Measurements from ENCODE around the gene ENDOD1. TPM values are rescaled to one million over a fixed set of nuclear protein-coding genes. Genes with fewer than 3 reads are reported as not detected.
"Not testable (repeated sequence)": the region's sequence is repeated elsewhere in the genome, so short reads cannot be mapped to it uniquely, and the experiment has no call there.

ENDOD1 gene
- total and polyA plus RNA-seq, 4 experiments from 2014 or later = 7.2 to 13.3 (median 11.6) TPM

DNA sequence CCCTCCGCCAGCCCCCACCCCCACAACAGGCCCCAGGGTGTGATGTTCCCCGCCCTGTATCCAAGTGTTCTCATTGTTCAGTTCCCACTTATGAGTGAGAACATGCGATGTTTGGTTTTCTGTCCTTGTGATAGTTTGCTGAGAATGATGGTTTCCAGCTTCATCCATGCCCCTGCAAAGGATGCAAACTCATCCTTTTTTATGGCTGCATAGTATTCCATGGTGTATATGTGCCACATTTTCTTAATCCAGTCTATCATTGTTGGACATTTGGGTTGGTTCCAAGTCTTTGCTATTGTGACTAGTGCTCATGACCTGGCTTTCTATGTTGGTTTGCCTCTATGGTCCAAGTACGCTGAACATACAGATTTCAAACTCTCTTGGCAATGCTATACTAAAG is 47.1 kb downstream of the ENDOD1 start:
- H3K36me3 Mint-ChIP-seq; H3K9me3 Mint-ChIP-seq; H3K36me3 ChIP-seq (ENCODE audit: insufficient read depth, low read length); H3K4me3 Mint-ChIP-seq; H3K4me1 Mint-ChIP-seq; H3K9me3 ChIP-seq (ENCODE audit: control insufficient read depth in 1 of 2, low read length in 2 of 2); H3K27ac Mint-ChIP-seq; H3K27me3 ChIP-seq (ENCODE audit: insufficient read depth, low read length); DNase-seq; H3K4me3 ChIP-seq (ENCODE audit: low read length in 2 of 2); H3K4me1 ChIP-seq (ENCODE audit: insufficient read depth, low read length); H3K27me3 Mint-ChIP-seq; H3K27ac ChIP-seq (ENCODE audit: low read depth, low read length); intact Hi-C loops (cut with micrococcal nuclease): not testable (repeated sequence)
- ChIA-PET CTCF (ENCODE audit: partially characterized antibody) (interaction anchor here (1.2 to 3.2 kb wide), 5 partner anchors 12 to 569 kb away, joined by 3 to 11 read pairs (median 10); partner anchors contain the start of gene SRSF8), POLR2A (ENCODE audit: partially characterized antibody) (interaction anchor here (1.5 kb wide), 1 partner anchor 68 kb away, joined by 3 read pairs; no protein-coding TSS in a partner anchor)

DNA sequence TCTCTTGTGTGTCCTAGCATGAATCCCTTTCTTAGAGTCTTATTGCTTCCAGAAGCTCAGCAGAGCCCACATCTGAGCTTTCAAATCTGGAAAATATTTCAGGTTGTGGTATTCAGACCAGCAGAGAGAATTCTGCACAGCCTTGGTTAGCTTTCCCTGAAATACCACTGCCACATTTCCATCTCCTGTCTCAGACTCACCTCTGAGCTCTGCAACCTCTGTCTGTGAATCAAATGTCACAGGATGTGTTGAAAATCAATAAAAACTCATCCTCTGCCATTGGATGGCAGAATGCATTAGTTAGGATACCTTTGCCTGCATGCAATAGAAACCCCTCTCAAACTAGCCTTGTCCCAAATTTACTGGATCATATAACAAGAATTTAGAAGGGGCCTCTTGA is 47.7 kb downstream of the ENDOD1 start:
- peaks cover 5% of the 10 kb centered on the region in 2 donors for H3K36me3 Mint-ChIP-seq
- ChIA-PET POLR2A (ENCODE audit: partially characterized antibody) (interaction anchor here (1.5 kb wide), 1 partner anchor 69 kb away, joined by 3 read pairs; no protein-coding TSS in a partner anchor), CTCF (ENCODE audit: partially characterized antibody) (interaction anchor here (0.6 to 3.2 kb wide), 7 partner anchors 11 to 568 kb away, joined by 3 to 11 read pairs (median 5); partner anchors contain the start of gene SRSF8)
- no peaks in the 10 kb centered on the region for H3K9me3 ChIP-seq (ENCODE audit: control insufficient read depth in 1 of 2, low read length in 2 of 2)
- no peaks in the 10 kb centered on the region for H3K27me3 ChIP-seq (ENCODE audit: insufficient read depth, low read length)
- H3K4me1 Mint-ChIP-seq = peaks cover 0 to 4% (median 0%) of the 10 kb centered on the region in 4 donors
- intact Hi-C loops (cut with micrococcal nuclease) = no loop called here
- H3K27me3 Mint-ChIP-seq = peaks cover 0 to 5% of the 10 kb centered on the region in 2 donors
- H3K9me3 Mint-ChIP-seq = peaks cover 0 to 3% (median 0%) of the 10 kb centered on the region in 8 donors
- no peaks in the 10 kb centered on the region for H3K4me1 ChIP-seq (ENCODE audit: insufficient read depth, low read length)
- H3K4me3 Mint-ChIP-seq = no peak overlapping the region
- no peak overlapping the region for H3K27ac Mint-ChIP-seq
- no peaks in the 10 kb centered on the region for H3K36me3 ChIP-seq (ENCODE audit: insufficient read depth, low read length)
- H3K27ac ChIP-seq (ENCODE audit: low read depth, low read length) = no peak overlapping the region
- no peak overlapping the region for H3K4me3 ChIP-seq (ENCODE audit: low read length in 2 of 2)
- DNase-seq = no peak

DNA sequence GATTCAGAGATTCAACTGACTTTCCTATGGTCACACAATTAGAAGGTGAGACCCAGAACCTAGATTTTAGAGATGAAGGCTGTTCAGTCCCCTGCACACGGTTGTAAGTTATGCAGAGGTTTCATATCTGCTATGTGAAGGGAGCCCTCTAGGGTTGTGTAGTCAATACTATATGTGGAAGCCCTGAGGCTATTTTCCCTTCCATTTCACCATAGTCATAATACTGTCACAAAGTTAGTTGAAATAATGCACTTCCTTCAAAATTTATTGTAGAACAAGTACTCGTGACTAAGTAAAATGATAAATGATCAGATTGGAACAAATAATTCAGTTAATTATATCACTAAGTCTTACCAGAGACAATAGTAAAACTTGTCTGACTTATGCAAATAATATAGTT is 48.8 kb downstream of the ENDOD1 start:
- Histone ChIP-seq H3K9me3 (ENCODE audit: control insufficient read depth in 1 of 2, low read length in 2 of 2) (no peaks in the 10 kb centered on the region), H3K4me1 (ENCODE audit: insufficient read depth, low read length) (no peaks in the 10 kb centered on the region), H3K4me3 (ENCODE audit: low read length in 2 of 2) (no peak overlapping the region), H3K27ac (ENCODE audit: low read depth, low read length) (no peak overlapping the region), H3K27me3 (ENCODE audit: insufficient read depth, low read length) (no peaks in the 10 kb centered on the region), H3K36me3 (ENCODE audit: insufficient read depth, low read length) (no peaks in the 10 kb centered on the region)
- intact Hi-C loops (cut with micrococcal nuclease) = no loop called here
- Mint-ChIP-seq H3K27ac (no peak overlapping the region), H3K4me3 (no peak overlapping the region), H3K27me3 (peaks cover 0 to 10% of the 10 kb centered on the region in 2 donors), H3K9me3 (peaks cover 0 to 3% (median 0%) of the 10 kb centered on the region in 8 donors), H3K36me3 (peaks cover 0 to 2% of the 10 kb centered on the region in 2 donors), H3K4me1 (peaks cover 0 to 2% (median 0%) of the 10 kb centered on the region in 4 donors)
- CTCF ChIA-PET (ENCODE audit: partially characterized antibody) = interaction anchor here (2.4 to 3.2 kb wide), 4 partner anchors 10 to 70 kb away, joined by 10 to 11 read pairs (median 10); partner anchors contain the start of gene SRSF8
- no peak for DNase-seq
- POLR2A ChIA-PET (ENCODE audit: partially characterized antibody) = no interaction called here

DNA sequence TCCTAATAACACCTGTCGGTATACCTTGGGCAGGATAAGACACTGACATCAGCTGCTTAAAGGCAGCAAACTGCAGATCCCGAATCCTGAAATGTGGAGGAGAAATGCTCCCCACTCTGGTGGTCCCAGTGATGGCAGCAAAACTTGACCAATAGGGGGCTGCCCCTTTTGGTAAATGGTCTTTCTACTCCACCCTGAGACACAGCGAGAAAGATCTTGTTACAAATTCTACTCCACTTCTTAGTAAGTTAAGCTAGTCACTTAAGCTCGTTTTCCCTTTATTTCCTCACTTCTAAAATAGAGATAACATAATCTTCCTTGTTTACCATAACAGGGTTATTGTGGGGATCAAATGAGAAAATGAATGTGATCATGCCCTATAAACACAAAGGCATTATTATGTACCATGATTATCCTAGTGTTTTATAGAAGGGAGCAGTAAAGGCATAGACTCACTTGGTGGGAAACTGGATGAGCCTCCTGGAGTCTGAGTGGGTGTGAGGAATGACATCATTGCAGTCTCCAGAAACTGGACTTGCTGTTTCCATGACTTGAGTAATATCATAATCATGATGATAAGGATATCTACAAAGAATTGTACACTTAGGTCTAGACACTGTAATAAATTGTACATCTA is 50.9 kb downstream of the ENDOD1 start:
- ChIA-PET POLR2A (ENCODE audit: partially characterized antibody) (interaction anchor here (1.1 to 1.6 kb wide), 2 partner anchors 51 to 72 kb away, joined by 4 to 5 read pairs; partner anchors contain the start of gene ENDOD1), CTCF (ENCODE audit: partially characterized antibody) (interaction anchor here (1.0 to 2.4 kb wide), 5 partner anchors 10 to 73 kb away, joined by 3 to 10 read pairs (median 4); no protein-coding TSS in a partner anchor)
- intact Hi-C loops (cut with micrococcal nuclease) = no loop called here
- no peak for DNase-seq
- peaks cover 0 to 3% (median 0%) of the 10 kb centered on the region in 8 donors for H3K9me3 Mint-ChIP-seq
- H3K4me3 Mint-ChIP-seq = no peak overlapping the region
- H3K36me3 Mint-ChIP-seq = no peaks in the 10 kb centered on the region
- H3K27ac Mint-ChIP-seq = no peak overlapping the region
- H3K27me3 ChIP-seq (ENCODE audit: insufficient read depth, low read length) = no peaks in the 10 kb centered on the region
- no peak overlapping the region for H3K4me3 ChIP-seq (ENCODE audit: low read length in 2 of 2)
- H3K27ac ChIP-seq (ENCODE audit: low read depth, low read length) = no peak overlapping the region
- H3K9me3 ChIP-seq (ENCODE audit: control insufficient read depth in 1 of 2, low read length in 2 of 2) = no peaks in the 10 kb centered on the region
- peaks cover 0 to 2% (median 0%) of the 10 kb centered on the region in 4 donors for H3K4me1 Mint-ChIP-seq
- H3K27me3 Mint-ChIP-seq = peaks cover 6 to 13% of the 10 kb centered on the region in 2 donors
- no peaks in the 10 kb centered on the region for H3K36me3 ChIP-seq (ENCODE audit: insufficient read depth, low read length)
- no peaks in the 10 kb centered on the region for H3K4me1 ChIP-seq (ENCODE audit: insufficient read depth, low read length)

DNA sequence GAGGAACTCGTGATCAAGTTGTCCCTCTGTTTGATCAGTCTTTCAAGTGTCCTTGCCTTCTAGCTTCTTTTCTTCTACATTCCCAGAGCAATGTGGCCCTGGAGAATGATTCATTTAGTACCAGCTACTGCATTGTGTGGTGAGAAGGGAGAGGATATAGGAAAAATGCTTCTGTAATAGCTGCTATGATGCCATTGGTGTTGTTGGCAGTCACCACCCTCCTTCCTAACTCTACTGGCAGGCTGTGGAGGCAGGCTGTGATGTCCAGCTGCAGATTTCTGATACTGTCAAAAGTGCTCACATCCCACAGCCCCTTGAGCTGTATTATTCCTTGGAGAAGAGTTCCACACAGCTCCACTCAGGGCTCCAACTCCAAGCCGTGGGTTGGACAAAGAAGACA is 52.8 kb downstream of the ENDOD1 start:
- Histone ChIP-seq H3K27me3 (ENCODE audit: insufficient read depth, low read length) (no peaks in the 10 kb centered on the region), H3K4me1 (ENCODE audit: insufficient read depth, low read length) (no peaks in the 10 kb centered on the region), H3K9me3 (ENCODE audit: control insufficient read depth in 1 of 2, low read length in 2 of 2) (no peaks in the 10 kb centered on the region), H3K27ac (ENCODE audit: low read depth, low read length) (no peak overlapping the region), H3K4me3 (ENCODE audit: low read length in 2 of 2) (no peak overlapping the region), H3K36me3 (ENCODE audit: insufficient read depth, low read length) (no peaks in the 10 kb centered on the region)
- intact Hi-C loops (cut with micrococcal nuclease) = no loop called here
- Mint-ChIP-seq H3K27ac (no peak overlapping the region), H3K9me3 (no peaks in the 10 kb centered on the region), H3K36me3 (no peaks in the 10 kb centered on the region), H3K27me3 (peaks cover 8 to 20% of the 10 kb centered on the region in 2 donors), H3K4me1 (peaks cover 0 to 2% (median 0%) of the 10 kb centered on the region in 4 donors), H3K4me3 (no peak overlapping the region)
- no peak for DNase-seq
- ChIA-PET POLR2A (ENCODE audit: partially characterized antibody) (no interaction called here), CTCF (ENCODE audit: partially characterized antibody) (interaction anchor here (0.8 to 1.4 kb wide), 4 partner anchors 34 to 563 kb away, joined by 3 to 4 read pairs (median 3); no protein-coding TSS in a partner anchor)

DNA sequence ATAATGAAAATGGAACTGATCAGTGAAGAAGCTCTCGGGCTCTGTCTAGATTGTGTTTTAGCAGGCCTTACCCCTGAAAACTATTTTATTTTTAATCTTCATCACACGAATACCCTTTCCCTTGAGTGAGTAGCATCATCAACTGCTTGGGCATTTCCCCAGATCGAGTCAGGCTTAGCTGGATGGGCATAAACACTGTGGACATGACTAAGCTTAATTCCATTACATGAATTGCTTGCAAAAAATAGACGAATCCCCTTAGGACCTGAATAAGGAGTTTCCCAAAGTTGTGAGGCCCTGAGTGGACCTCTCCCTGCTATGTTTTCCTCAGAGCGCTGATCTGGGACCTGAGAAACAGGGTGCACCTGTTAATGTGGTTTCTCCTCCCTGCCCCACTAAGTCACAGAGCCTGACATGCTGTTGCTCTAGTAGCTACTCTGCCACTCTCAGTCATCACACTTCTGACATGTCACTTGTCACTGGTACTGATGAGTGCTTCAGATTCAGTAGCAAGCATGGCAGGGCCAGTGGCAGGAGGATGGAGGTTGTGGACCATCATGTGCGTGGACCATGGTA is 53.5 kb downstream of the ENDOD1 start:
- H3K27ac ChIP-seq (ENCODE audit: low read depth, low read length) = no peak overlapping the region
- POLR2A ChIA-PET (ENCODE audit: partially characterized antibody) = no interaction called here
- CTCF ChIA-PET (ENCODE audit: partially characterized antibody) = interaction anchor here (1.1 to 1.4 kb wide), 2 partner anchors 53 to 562 kb away, joined by 3 to 4 read pairs; no protein-coding TSS in a partner anchor

More for the DNA sequence above, 53.5 kb downstream of the ENDOD1 start:
- Mint-ChIP-seq H3K36me3 (no peaks in the 10 kb centered on the region), H3K4me3 (no peak overlapping the region), H3K27ac (no peak overlapping the region), H3K27me3 (peaks cover 8 to 21% of the 10 kb centered on the region in 2 donors), H3K4me1 (peaks cover 0 to 1% (median 0%) of the 10 kb centered on the region in 4 donors), H3K9me3 (no peaks in the 10 kb centered on the region)
- Histone ChIP-seq H3K36me3 (ENCODE audit: insufficient read depth, low read length) (no peaks in the 10 kb centered on the region), H3K4me1 (ENCODE audit: insufficient read depth, low read length) (no peaks in the 10 kb centered on the region), H3K4me3 (ENCODE audit: low read length in 2 of 2) (no peak overlapping the region), H3K9me3 (ENCODE audit: control insufficient read depth in 1 of 2, low read length in 2 of 2) (no peaks in the 10 kb centered on the region), H3K27me3 (ENCODE audit: insufficient read depth, low read length) (no peaks in the 10 kb centered on the region)
- intact Hi-C loops (cut with micrococcal nuclease) = no loop called here
- DNase-seq = no peak
